Small intestine (tissue), 7 donors: Measurements from ENCODE around the gene DCC. TPM values are rescaled to one million over a fixed set of nuclear protein-coding genes. Genes with fewer than 3 reads are reported as not detected.
A peak's percentile ranks its signal among the peaks of the same experiment; 100 is the strongest.
"Not testable (repeated sequence)": the region's sequence is repeated elsewhere in the genome, so short reads cannot be mapped to it uniquely, and the experiment has no call there.

Source experiments
- DNase-seq, 2 donors: peaks; one replicate each; pipeline versions ENCODE4 v3.0.0 to v3.0.0-alpha.2; 2013
- FAIRE-seq: peaks from 2 replicates; lab custom pipeline; 2012; peaks lifted over from hg19 to GRCh38; lab: Jason Lieb, UNC
- H3K27ac ChIP-seq, 3 donors: one replicate each; pipeline ENCODE4 v1.5.1; 2013; ENCODE audit warnings: low read length in 2 of 3, mild to moderate bottlenecking in 2 of 3, control low read depth in 1 of 3, inconsistent platforms in 1 of 3, low read depth in 1 of 3, moderate library complexity in 1 of 3
- H3K27me3 ChIP-seq, 3 donors: one replicate each; pipeline ENCODE4 v1.6.1; 2013; ENCODE audit warnings: low read length in 3 of 3, inconsistent platforms in 1 of 3; ENCODE audit not compliant: control insufficient read depth in 3 of 3, insufficient read depth in 3 of 3
- H3K36me3 ChIP-seq, 3 donors: one replicate each; pipeline ENCODE4 v1.6.1; 2013; ENCODE audit warnings: low read length in 3 of 3, inconsistent platforms in 1 of 3, low read depth in 1 of 3, mild to moderate bottlenecking in 1 of 3, moderate library complexity in 1 of 3; ENCODE audit not compliant: control insufficient read depth in 3 of 3, insufficient read depth in 2 of 3
- H3K4me1 ChIP-seq, 3 donors: one replicate each; pipeline ENCODE4 v1.6.1; 2013; ENCODE audit warnings: low read length in 2 of 3, inconsistent platforms in 1 of 3, low read depth in 1 of 3, mild to moderate bottlenecking in 1 of 3, moderate library complexity in 1 of 3; ENCODE audit not compliant: control insufficient read depth in 3 of 3, insufficient read depth in 2 of 3
- H3K4me3 ChIP-seq, 3 donors: one replicate each; pipeline ENCODE4 v1.5.1; 2013; ENCODE audit warnings: low read length in 3 of 3, control low read depth in 1 of 3, inconsistent platforms in 1 of 3, low read depth in 1 of 3, mild to moderate bottlenecking in 1 of 3, moderate library complexity in 1 of 3
- H3K9me3 ChIP-seq, 2 donors: one replicate each; pipeline ENCODE4 v1.6.1; 2013; ENCODE audit warnings: low read depth in 1 of 2, low read length in 1 of 2; ENCODE audit not compliant: control insufficient read depth in 2 of 2, insufficient read depth in 1 of 2
- WGBS, 3 donors: extraction: QIAGEN DNeasy Blood & Tissue Kit; methylation state at CpG; one replicate each; pipeline ENCODE4 v1.1.7; 2013; 5-methylcytosine and 5-hydroxymethylcytosine counted together
- polyA plus RNA-seq, 4 donors: library from polyadenylated mRNA; stranded (reverse) in 3 of 4; unstranded in 1 of 4; fragments of 200-250 nt in 3 of 4; fragments of 120-200 nt in 1 of 4; gene quantifications; one replicate each; pipeline versions ENCODE4 v1.2.1 to v1.2.3, GENCODE V29; 2013
- donor health status: healthy with polysubstance abuse.
- donor health status: control.
- donor health status: control.
- donor health status: Bipolar disorder and iron deficiency.
- donor health status: healthy.

DCC gene
- polyA plus RNA-seq, 4 donors: 0.03 to 0.30 TPM; not detected in 2

DNA sequence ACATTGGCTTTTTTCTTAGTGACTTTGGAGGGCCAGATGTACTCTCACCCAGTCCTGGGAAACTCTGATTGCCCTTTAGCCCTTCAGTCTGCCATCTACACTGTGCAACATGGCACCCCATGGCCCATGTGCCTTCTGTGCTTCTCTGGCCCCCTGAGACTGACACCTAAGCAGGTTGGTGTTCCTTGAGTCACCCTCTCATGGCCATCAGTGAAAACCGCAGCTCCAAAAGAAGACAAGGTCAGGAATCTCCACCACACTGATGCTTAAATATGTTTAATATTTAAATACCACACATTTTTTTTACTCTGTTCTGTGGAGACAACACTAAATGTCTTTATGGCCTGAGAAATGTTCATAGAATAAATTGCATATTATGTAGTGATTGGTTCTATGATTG is 23.9 kb downstream of the DCC start:
- FAIRE-seq: no peak
- Histone ChIP-seq H3K27me3 (no peaks in the 10 kb centered on the region), H3K4me1 (peaks cover 0 to 3% (median 0%) of the 10 kb centered on the region in 3 donors), H3K4me3 (no peak overlapping the region), H3K9me3 (no peaks in the 10 kb centered on the region), H3K27ac (no peak overlapping the region), H3K36me3 (no peaks in the 10 kb centered on the region)
- 73 to 84% (median 76%) methylated on average over 1 of the region's 1 CpG for WGBS, 3 donors
- no peak for DNase-seq

- H3K4me1 ChIP-seq, H3K9me3 ChIP-seq, H3K4me3 ChIP-seq, FAIRE-seq, H3K36me3 ChIP-seq, H3K27ac ChIP-seq, DNase-seq, H3K27me3 ChIP-seq: not testable (repeated sequence)
- 92 to 96% (median 95%) methylated on average over 19 to 26 of the region's 27 CpGs for WGBS, 3 donors
Observed at GRCh38 chr18:52366851-52367250, 26.9 kb downstream of the DCC start.

DNA sequence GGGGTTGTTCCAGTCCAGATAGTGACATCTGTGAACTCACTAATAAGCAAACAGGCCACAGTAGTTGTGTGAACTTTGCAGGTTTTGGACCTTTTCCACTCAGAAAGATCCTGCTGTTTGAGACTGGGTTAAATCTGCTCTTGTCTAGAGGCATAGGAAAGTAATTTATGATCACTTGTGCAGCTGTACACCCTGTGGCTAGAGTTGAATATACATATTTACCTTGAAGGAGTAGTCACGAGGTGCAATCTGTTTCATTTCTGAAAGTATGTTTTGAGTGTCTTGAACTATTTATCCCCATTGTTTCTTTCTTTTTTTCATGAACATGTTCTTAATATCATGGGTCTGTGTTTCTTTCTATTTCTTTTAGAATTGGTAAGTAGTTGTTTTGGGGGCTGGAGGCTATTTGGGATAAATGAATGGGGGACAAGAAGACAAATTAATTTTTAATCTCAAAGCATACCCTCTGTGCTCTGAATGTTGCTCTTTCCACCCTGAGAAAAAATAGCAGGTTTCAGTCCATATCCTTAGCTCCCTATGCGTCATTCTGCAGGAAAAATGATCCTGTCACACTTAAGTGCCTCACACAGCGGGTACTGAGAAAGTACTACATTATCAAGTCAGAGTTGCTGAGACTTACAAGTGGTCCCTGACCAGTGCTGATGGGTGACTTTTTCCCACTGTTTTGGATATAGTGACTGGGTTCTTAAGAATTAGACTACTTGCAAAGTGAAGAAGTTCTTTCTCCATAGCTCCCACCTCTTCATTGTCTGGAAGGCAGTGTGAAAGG is 28.2 kb downstream of the DCC start:
- Histone ChIP-seq H3K27ac (no peak overlapping the region), H3K4me1 (peaks cover 0 to 3% (median 0%) of the 10 kb centered on the region in 3 donors), H3K4me3 (no peak overlapping the region), H3K9me3 (no peaks in the 10 kb centered on the region), H3K36me3 (no peaks in the 10 kb centered on the region), H3K27me3 (peaks cover 0 to 2% (median 0%) of the 10 kb centered on the region in 3 donors)
- FAIRE-seq (no peak), DNase-seq (peak in 1 of 2 donors; percentile 4)
- 56 to 63% (median 61%) methylated on average over 3 of the region's 3 CpGs for WGBS, 3 donors

- H3K9me3 ChIP-seq: no peaks in the 10 kb centered on the region
- peaks cover 0 to 3% (median 0%) of the 10 kb centered on the region in 3 donors for H3K4me1 ChIP-seq
- DNase-seq (no peak), FAIRE-seq (no peak)
- 88 to 89% (median 89%) methylated on average over 2 of the region's 2 CpGs for WGBS, 3 donors
- peaks cover 0 to 2% (median 0%) of the 10 kb centered on the region in 3 donors for H3K27me3 ChIP-seq
- no peak overlapping the region for H3K27ac ChIP-seq
- H3K36me3 ChIP-seq: no peaks in the 10 kb centered on the region
- no peak overlapping the region for H3K4me3 ChIP-seq
Observed at GRCh38 chr18:52370841-52371240, 30.8 kb downstream of the DCC start.

- FAIRE-seq (no peak), DNase-seq (no peak)
- no peak overlapping the region for H3K4me3 ChIP-seq
- no peaks in the 10 kb centered on the region for H3K4me1 ChIP-seq
- 24 to 62% (median 45%) methylated on average over 1 of the region's 1 CpG for WGBS, 3 donors
- peaks cover 0 to 2% (median 0%) of the 10 kb centered on the region in 3 donors for H3K27me3 ChIP-seq
- no peaks in the 10 kb centered on the region for H3K9me3 ChIP-seq
- H3K36me3 ChIP-seq: no peaks in the 10 kb centered on the region
- H3K27ac ChIP-seq: no peak overlapping the region
Observed at GRCh38 chr18:52376104-52376503, 36.1 kb downstream of the DCC start.

DNA sequence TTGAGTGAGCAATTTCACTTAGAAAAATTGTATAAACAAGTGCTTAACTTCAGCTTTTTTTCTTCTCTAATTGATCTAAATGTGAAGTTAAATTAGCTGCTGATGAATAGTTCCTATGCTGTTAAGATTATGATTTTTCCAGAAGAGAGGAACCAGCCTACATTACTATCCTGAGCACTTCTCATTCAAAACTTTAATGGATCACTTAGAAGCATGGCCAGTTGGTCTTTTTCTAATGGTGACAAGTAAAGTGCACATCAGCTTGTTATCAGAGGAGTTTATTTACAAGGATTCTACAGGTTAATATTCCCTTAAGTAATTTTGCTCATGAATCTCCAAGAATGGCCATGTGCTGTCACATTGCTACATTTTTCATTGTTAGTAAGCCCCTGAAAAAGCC is 37.1 kb downstream of the DCC start:
- no peak for FAIRE-seq
- no peak overlapping the region for H3K4me3 ChIP-seq
- peaks cover 0 to 2% (median 0%) of the 10 kb centered on the region in 3 donors for H3K27me3 ChIP-seq
- H3K4me1 ChIP-seq: no peaks in the 10 kb centered on the region
- no peaks in the 10 kb centered on the region for H3K9me3 ChIP-seq
- H3K36me3 ChIP-seq: no peaks in the 10 kb centered on the region
- DNase-seq: no peak
- no peak overlapping the region for H3K27ac ChIP-seq

DNA sequence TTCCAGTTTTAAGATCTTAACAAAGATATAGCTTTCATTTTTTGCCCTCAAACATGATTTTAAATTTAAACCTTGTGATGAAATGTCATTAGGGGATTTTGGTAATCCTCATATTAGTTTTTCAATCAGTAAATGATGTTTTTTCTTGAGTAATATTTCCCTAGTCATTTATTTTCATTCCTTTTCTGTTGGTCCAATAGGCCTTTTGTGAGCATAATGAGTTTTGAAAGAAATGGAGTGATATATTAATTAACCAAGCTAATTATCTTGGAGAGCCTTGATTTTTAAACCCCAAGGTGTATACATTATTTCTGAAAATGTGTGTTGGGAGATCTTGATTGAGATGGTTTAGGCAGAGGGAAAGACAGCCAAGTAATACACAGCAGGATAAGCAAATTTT is 46.3 kb downstream of the DCC start:
- Histone ChIP-seq H3K4me3 (no peak overlapping the region), H3K27ac (no peak overlapping the region), H3K4me1 (no peaks in the 10 kb centered on the region), H3K9me3 (no peaks in the 10 kb centered on the region), H3K36me3 (no peaks in the 10 kb centered on the region), H3K27me3 (no peaks in the 10 kb centered on the region)
- FAIRE-seq: no peak
- DNase-seq: no peak

DNA sequence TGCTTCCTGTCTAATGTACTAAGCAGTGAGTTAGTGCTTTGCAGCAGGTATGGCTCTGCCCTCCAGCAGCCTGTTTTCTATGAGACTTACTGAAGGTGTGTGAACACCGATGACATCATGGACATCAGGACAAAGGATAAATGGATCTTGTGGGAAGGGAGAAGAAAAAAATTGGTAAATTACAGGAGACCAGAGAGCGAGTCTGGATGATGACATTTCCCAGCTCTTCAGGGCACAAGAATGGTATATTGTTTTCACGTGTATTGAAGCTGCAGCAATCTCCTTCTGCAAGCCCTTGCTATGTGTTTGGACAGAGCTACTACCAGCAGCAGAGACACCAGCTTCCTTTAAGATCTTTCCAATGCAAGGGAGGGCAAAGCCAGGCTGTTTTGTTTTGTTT is 47.2 kb downstream of the DCC start:
- H3K36me3 ChIP-seq: no peaks in the 10 kb centered on the region
- no peaks in the 10 kb centered on the region for H3K27me3 ChIP-seq
- DNase-seq: no peak
- FAIRE-seq: no peak
- no peak overlapping the region for H3K27ac ChIP-seq
- H3K9me3 ChIP-seq: no peaks in the 10 kb centered on the region
- no peak overlapping the region for H3K4me3 ChIP-seq
- 69 to 80% (median 70%) methylated on average over 3 of the region's 3 CpGs for WGBS, 3 donors
- H3K4me1 ChIP-seq: no peaks in the 10 kb centered on the region
